Measurements from ENCODE around the gene APBA2.

APBA2 gene

DNA sequence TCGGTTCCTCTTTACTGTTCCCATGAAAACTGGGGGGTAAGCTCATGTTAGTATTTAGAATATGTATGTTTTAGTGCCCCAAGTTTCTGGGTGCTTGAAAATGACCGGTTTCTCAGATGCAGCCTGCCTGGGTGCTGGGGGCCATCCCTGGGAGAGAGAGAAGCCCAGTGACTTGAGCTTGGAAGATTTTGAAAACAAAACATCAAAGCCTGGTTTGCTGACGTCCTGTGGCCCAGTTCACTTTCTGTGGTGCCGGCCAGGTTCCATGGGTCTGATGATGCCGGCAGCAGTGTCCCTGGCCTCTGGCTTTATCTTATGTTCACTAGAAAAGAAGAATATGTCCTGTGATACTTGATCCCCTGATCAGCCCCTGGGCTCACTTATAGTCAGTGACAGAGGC is 17.1 kb downstream of the APBA2 start:
- no peak for DNase-seq (ENCODE audit: low spot score)
- TF ChIP-seq, protein P1, sequence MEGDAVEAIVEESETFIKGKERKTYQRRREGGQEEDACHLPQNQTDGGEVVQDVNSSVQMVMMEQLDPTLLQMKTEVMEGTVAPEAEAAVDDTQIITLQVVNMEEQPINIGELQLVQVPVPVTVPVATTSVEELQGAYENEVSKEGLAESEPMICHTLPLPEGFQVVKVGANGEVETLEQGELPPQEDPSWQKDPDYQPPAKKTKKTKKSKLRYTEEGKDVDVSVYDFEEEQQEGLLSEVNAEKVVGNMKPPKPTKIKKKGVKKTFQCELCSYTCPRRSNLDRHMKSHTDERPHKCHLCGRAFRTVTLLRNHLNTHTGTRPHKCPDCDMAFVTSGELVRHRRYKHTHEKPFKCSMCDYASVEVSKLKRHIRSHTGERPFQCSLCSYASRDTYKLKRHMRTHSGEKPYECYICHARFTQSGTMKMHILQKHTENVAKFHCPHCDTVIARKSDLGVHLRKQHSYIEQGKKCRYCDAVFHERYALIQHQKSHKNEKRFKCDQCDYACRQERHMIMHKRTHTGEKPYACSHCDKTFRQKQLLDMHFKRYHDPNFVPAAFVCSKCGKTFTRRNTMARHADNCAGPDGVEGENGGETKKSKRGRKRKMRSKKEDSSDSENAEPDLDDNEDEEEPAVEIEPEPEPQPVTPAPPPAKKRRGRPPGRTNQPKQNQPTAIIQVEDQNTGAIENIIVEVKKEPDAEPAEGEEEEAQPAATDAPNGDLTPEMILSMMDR (IDR thresholded peaks at IDR 0.05; ENCODE audit: extremely low read depth, missing control alignments): no peak

DNA sequence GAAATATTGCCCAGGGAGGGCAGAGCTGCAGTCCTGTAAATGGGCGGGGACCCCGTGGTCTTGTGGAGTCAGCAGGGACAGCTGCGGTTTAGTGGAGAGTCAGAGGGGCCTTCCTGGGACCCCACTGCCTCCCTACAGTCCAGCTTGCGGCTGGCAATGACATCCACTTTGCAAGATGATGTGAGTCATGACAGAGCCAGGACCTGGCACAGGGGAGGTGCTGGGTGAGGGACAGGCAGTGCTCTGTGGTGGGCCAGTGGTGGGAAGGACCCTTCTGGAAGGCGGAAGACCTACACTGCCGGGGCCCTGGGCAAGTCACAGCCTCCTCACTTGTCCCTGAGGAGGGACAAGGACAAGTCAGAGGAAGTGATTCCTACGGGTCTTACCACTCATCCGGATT is 17.8 kb downstream of the APBA2 start:
- TF ChIP-seq, protein P1 (IDR thresholded peaks at IDR 0.05; ENCODE audit: extremely low read depth, missing control alignments): no peak
- no peak for DNase-seq (ENCODE audit: low spot score)

DNA sequence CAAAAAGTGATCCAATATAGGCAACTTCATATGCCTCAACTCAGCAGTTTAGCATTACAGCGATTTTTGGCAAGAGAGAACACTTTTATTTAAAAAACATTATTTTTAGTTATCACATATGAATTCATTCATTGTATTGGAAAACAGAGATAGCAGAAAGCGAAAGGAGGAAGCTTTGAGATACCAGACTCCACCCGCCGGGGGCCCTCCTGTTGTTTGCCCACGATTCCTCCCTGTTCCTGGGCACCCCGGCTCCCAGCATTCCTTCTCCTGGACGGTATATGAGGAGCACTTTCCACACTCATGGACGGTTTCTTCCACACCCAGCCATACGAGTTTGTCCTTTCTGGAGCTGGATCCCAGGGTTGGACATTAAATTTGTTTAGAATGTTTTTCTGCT is 18.2 kb downstream of the APBA2 start:
- TF ChIP-seq, protein P1 (IDR thresholded peaks at IDR 0.05; ENCODE audit: extremely low read depth, missing control alignments): no peak
- DNase-seq (ENCODE audit: low spot score): no peak

DNA sequence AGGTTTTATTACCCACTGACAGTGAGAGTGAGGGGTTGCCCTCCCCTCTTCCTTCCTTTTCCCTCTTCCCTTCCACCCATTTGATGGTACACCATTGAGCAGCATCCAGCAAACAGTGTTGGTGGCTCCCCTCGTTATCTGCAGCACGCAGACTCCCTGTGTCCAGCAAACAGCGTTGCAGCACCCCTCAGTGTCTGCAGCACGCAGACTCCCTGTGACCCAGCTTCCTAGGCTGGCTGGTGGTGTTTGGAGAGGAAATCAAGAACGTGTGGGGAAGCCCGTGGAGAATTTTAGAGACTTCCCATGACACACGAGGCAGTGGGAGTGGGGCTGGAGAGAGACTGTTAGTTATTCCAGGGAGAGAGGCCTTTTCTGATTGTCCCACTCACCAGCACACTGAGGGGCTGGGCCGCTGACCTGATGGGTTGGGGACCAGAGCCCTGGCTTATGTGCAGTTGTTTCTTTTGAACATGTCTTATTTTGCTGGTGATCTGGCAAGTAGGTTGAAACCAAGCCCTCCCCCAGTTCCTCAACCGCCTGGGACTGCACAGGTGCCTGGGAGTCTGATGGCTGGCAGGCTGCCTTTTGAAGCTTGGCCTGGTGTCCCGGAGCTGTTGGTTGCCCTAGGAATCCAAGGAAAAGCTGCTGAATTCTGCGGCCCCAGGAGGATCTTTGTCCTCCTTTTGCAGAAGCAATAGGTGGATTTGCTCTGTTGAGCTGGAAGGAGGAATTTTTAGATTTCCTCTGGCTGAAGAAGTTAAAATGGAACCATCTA is 19.0 kb downstream of the APBA2 start:
- no peak for DNase-seq (ENCODE audit: low spot score)
- TF ChIP-seq, protein P1 (IDR thresholded peaks at IDR 0.05; ENCODE audit: extremely low read depth, missing control alignments): no peak

DNA sequence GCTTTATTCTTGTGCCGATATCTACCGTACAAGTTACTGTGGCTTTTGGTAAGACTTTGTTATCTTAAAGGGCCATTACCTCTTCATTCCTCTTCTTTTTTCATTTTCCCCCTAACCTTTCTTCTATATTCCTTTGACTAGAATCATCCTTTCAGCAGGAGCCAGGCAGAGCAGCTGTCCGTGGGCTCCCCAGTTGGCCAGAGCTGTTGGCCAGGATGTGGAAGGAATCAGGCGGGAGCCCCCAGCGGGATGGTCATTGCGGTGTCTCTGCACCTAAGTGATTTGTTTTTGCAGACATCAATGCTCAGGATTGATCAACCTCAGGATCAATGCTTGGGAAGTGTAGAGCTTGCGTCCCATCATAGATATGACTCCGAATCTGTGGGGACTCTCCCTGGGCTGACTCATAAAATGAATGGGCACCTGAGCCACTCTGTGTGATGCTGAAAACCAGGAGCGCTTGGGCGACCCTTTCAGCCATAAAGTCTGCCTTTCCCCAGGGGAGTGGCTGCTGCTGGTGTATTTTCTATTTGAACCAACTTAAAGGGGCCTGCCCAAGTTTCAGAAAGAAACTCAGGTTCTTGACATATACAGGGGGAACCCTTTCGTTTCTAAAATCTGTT is 21.7 kb downstream of the APBA2 start:
- DNase-seq (ENCODE audit: low spot score): no peak
- TF ChIP-seq, protein P1 (IDR thresholded peaks at IDR 0.05; ENCODE audit: extremely low read depth, missing control alignments): no peak

DNA sequence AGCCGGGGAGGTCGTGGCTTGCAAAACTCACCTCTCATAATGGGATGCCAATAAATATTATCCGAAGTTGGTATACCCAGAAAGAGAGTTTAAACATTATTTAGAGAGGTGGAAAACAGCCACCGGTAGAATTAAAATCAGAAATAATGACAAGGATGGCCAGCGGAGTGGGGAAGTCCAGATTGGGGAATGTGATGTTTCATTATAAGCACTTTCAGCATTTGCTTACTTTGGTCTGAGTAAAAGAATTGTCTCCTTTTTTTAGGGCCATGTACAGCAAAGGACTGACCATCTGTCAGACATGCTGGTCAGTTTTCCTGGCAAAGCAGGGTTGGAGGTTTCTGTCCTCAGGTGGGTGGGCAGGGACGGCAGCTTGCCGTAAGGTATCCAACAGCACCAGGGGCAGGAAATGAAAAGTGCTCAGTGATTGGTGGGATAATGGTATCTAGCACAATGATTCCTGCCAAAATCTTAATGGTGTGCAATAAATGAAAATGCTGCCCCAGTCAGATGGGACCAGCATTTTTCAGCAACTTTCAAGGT is 24.3 kb downstream of the APBA2 start:
- TF ChIP-seq, protein P1 (IDR thresholded peaks at IDR 0.05; ENCODE audit: extremely low read depth, missing control alignments): no peak
- DNase-seq (ENCODE audit: low spot score): no peak

DNA sequence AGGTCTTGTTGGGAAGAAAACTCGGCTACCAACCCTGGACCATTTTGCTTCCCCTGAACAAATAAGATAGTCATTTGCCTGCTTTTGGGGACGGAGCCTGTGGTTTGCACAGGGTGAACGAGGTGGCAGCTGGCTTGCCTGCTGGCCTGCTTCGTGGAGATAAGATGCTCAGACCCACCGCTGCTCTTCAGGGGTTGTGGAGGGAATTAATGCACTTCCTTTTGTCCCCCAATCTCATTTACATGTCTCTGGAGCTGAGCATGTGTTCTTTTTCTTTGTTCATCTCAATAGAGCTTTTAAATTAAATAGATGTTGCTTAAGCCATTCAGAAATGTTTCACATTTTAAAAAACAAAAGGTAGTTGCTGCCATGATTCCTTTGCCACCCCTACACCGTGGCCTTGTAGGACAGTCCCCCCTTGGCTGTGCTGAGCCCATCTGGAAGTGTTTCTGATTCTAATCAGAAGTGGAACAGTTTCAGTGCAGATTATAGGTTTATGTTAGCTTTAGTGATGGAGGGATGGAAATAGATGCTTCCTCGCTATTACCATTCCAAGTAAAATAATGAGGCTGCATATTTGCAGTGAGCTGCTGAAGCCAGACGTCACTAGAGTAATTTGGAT is 25.6 kb downstream of the APBA2 start:
- no peak for DNase-seq (ENCODE audit: low spot score)
- TF ChIP-seq, protein P1 (IDR thresholded peaks at IDR 0.05; ENCODE audit: extremely low read depth, missing control alignments): no peak

Measured in GM20000 (cell line).